A673 (cell line): Measurements from ENCODE around the gene SUV39H1. TPM values are rescaled to one million over a fixed set of nuclear protein-coding genes. Genes with fewer than 3 reads are reported as not detected.

Experiments used
- BruUV-seq: library from RNA; stranded (reverse); fragments of 400-500 nt; replicated peaks from 2 replicates; lab custom pipeline; 2021; lab: Mats Ljungman, UMichigan
- CTCF ChIA-PET: fragments of 300-600 bp; sonication (Branson Sonifier 250); formaldehyde crosslinking; loops from one replicate; lab custom pipeline; 2022; ENCODE audit warnings: antibody characterized with exemption; lab: Charles Lee
- POLR2A ChIA-PET: fragments of 300-600 bp; sonication (Branson Sonifier 250); formaldehyde crosslinking; loops from one replicate; lab custom pipeline; 2022; ENCODE audit warnings: antibody characterized with exemption; ENCODE audit not compliant: low non-redundant PET; lab: Charles Lee
- DNase-seq: peaks from one replicate; pipeline ENCODE4 v3.0.0-alpha.2; 2015; ENCODE audit warnings: low spot score
- H3K27ac ChIP-seq: fragments of 200-600 bp; sonication (generic); 2 replicates; pipeline ENCODE4 v1.5.1; 2016; ENCODE audit warnings: mixed run types, low read depth, mild to moderate bottlenecking, mixed read lengths, antibody characterized with exemption, low read length; ENCODE audit not compliant: poor library complexity, severe bottlenecking
- H3K27me3 ChIP-seq: fragments of 200-600 bp; sonication (generic); replicated peaks from 2 replicates; pipeline ENCODE4 v1.6.1; 2017; ENCODE audit warnings: mixed run types, low read depth, mild to moderate bottlenecking, mixed read lengths, antibody characterized with exemption, low read length; ENCODE audit not compliant: insufficient read depth, poor library complexity
- H3K36me3 ChIP-seq: fragments of 200-600 bp; sonication (generic); 2 replicates; pipeline ENCODE4 v1.6.1; 2016; ENCODE audit warnings: mixed run types, mild to moderate bottlenecking, mixed read lengths, antibody characterized with exemption, low read length; ENCODE audit not compliant: insufficient read depth, poor library complexity, severe bottlenecking
- H3K4me1 ChIP-seq: fragments of 200-600 bp; sonication (generic); 2 replicates; pipeline ENCODE4 v1.6.1; 2017; ENCODE audit warnings: mixed run types, mild to moderate bottlenecking, mixed read lengths, antibody characterized with exemption, low read length; ENCODE audit not compliant: insufficient read depth, poor library complexity, severe bottlenecking
- H3K4me3 ChIP-seq: fragments of 200-600 bp; sonication (generic); 2 replicates; pipeline ENCODE4 v1.5.1; 2016; ENCODE audit warnings: low read depth, mixed run types, mild to moderate bottlenecking, mixed read lengths, low read length; ENCODE audit not compliant: poor library complexity, severe bottlenecking
- H3K9me3 ChIP-seq: fragments of 200-600 bp; sonication (generic); 2 replicates; pipeline ENCODE4 v1.6.1; 2016; ENCODE audit warnings: mixed run types, low read depth, mild to moderate bottlenecking, mixed read lengths, antibody characterized with exemption, low read length; ENCODE audit not compliant: poor library complexity, severe bottlenecking
- CTCF ChIP-seq: fragments of 300-800, 200-600 bp; sonication (generic); conservative IDR thresholded peaks from 2 replicates; pipeline ENCODE4 v1.5.1; 2017; ENCODE audit warnings: low read depth, mild to moderate bottlenecking, antibody characterized with exemption, low read length, moderate library complexity, mixed read lengths
- EZH2 ChIP-seq: fragments of 200-600 bp; sonication (generic); IDR thresholded peaks from 2 replicates; pipeline ENCODE4 v1.6.1; 2017; ENCODE audit warnings: borderline replicate concordance, low read depth, mild to moderate bottlenecking, mixed read lengths, antibody characterized with exemption, low read length; ENCODE audit not compliant: poor library complexity, severe bottlenecking
- intact Hi-C: fragments of 100-400 bp; cut with micrococcal nuclease; formaldehyde crosslinking; loops from one replicate; pipeline ENCODE4 v1.10.0; 2022; ENCODE audit not compliant: unreplicated experiment
- total RNA-seq: library from RNA; stranded (reverse); gene quantifications from 2 replicates; pipeline ENCODE4 v1.2.3, GENCODE V29; 2021

SUV39H1 gene
- total RNA-seq, 1 experiment from 2014 or later, result 29.9 TPM

- DNase-seq, result no peak
- ChIA-PET POLR2A (no interaction called here), CTCF (no interaction called here)
- no peaks in the 10 kb centered on the region for H3K4me1 ChIP-seq
- intact Hi-C loops, result no loop called here
- H3K36me3 ChIP-seq, result no peaks in the 10 kb centered on the region
- no peak overlapping the region for H3K27ac ChIP-seq
- no peak overlapping the region for H3K4me3 ChIP-seq
- no peaks in the 10 kb centered on the region for H3K27me3 ChIP-seq
- no TSS peak for BruUV-seq
- H3K9me3 ChIP-seq, result no peaks in the 10 kb centered on the region
- TF ChIP-seq EZH2 (no peak), CTCF (no peak)
Observed at GRCh38 chrX:48721916-48722315, 25.4 kb downstream of the SUV39H1 start.

- BruUV-seq, result no TSS peak
Observed at GRCh38 chrX:48726596-48726995, 30.1 kb downstream of the SUV39H1 start.

GRCh38 chrX:48728653-48729052 lies 32.1 kb downstream of the SUV39H1 start:
- ChIA-PET POLR2A (no interaction called here), CTCF (no interaction called here)
- Histone ChIP-seq H3K27me3 (no peaks in the 10 kb centered on the region), H3K4me1 (no peaks in the 10 kb centered on the region), H3K27ac (no peak overlapping the region), H3K9me3 (no peaks in the 10 kb centered on the region), H3K4me3 (no peak overlapping the region), H3K36me3 (no peaks in the 10 kb centered on the region)
- intact Hi-C loops, result no loop called here
- no peak for DNase-seq
- TF ChIP-seq EZH2 (no peak), CTCF (no peak)
- no TSS peak for BruUV-seq

More at GRCh38 chrX:48726596-48726995, 30.1 kb downstream of the SUV39H1 start:
- intact Hi-C loops, result no loop called here
- H3K4me3 ChIP-seq, result no peak overlapping the region
- no peaks in the 10 kb centered on the region for H3K36me3 ChIP-seq
- ChIA-PET POLR2A (no interaction called here), CTCF (no interaction called here)
- no peaks in the 10 kb centered on the region for H3K4me1 ChIP-seq
- H3K27me3 ChIP-seq, result no peaks in the 10 kb centered on the region
- no peak overlapping the region for H3K27ac ChIP-seq
- TF ChIP-seq EZH2 (no peak), CTCF (no peak)
- H3K9me3 ChIP-seq, result no peaks in the 10 kb centered on the region
- no peak for DNase-seq
